Spleen (tissue), 7 donors: Measurements from ENCODE around the gene GJB1.

Experiments
- CTCF ChIP-seq, 11 experiments: fragments of 200-600 bp in 7 of 11; fragments of 450-650 bp in 4 of 11; sonication (generic) in 4 of 11; IDR thresholded peaks in 8 of 11; conservative IDR thresholded peaks in 3 of 11; 1 replicate in 7 of 11; 2 replicates in 4 of 11; pipeline versions ENCODE4 v1.4.0 to v1.8.0; 2016 to 2021; ENCODE audit warnings: antibody characterized with exemption in 11 of 11, inconsistent platforms in 4 of 11, mild to moderate bottlenecking in 1 of 11
- POLR2A ChIP-seq, 3 donors: fragments of 450-650 bp; IDR thresholded peaks; one replicate each; pipeline ENCODE4 v1.5.1; 2017; ENCODE audit warnings: antibody characterized with exemption in 3 of 3, mild to moderate bottlenecking in 1 of 3
- POLR2AphosphoS5 ChIP-seq, 3 donors: sonication (generic); formaldehyde crosslinking; IDR thresholded peaks; one replicate each; pipeline ENCODE4 v1.5.1; 2017; ENCODE audit warnings: antibody characterized with exemption in 3 of 3
- donor health status: DM: no; HTN: no; CAD: no; lungs with moderate emphysema.
- donor health status: DM: no; HTN: no; CAD: no.
- donor health status: DM: no; HTN: no; CAD: no.

- TF ChIP-seq CTCF (IDR thresholded peaks at IDR 0.05 in 8 of 11, conservative IDR thresholded peaks at IDR 0.05 in 3 of 11): no peak
- no peak for TF ChIP-seq POLR2A (IDR thresholded peaks at IDR 0.05)
- TF ChIP-seq POLR2AphosphoS5 (IDR thresholded peaks at IDR 0.05): no peak
Measured at GRCh38 chrX:71214604-71215337, 8.3 kb upstream of the GJB1 start.
